ENCODE measurements around the gene SOCS3. TPM values are rescaled to one million over a fixed set of nuclear protein-coding genes. Genes with fewer than 3 reads are reported as not detected.

Gene SOCS3
- total and polyA plus RNA-seq, 2 experiments from 2014 or later: 13.2 to 32.9 TPM

DNA sequence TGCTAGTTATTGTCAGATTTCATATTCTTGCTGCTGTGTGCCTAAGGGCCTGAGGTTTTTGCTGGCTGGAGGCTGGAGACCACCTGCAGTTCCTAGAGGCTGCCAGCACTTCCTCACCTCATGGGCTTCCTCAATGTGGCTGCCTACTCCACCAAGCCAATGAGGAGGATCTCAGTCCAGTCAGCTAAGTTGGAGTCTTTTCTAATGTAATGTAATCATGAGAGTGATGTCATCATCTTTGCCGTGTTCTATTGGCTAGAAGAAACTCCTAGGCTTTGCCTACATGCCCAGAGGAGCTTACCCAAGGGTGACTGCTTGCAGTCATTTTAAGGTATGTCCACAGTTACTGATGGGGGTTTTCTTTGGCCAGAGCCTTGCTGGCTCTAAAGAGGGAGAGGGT lies 53.0 kb downstream of the SOCS3 start (continued):
- TF ChIP-seq, protein P1, sequence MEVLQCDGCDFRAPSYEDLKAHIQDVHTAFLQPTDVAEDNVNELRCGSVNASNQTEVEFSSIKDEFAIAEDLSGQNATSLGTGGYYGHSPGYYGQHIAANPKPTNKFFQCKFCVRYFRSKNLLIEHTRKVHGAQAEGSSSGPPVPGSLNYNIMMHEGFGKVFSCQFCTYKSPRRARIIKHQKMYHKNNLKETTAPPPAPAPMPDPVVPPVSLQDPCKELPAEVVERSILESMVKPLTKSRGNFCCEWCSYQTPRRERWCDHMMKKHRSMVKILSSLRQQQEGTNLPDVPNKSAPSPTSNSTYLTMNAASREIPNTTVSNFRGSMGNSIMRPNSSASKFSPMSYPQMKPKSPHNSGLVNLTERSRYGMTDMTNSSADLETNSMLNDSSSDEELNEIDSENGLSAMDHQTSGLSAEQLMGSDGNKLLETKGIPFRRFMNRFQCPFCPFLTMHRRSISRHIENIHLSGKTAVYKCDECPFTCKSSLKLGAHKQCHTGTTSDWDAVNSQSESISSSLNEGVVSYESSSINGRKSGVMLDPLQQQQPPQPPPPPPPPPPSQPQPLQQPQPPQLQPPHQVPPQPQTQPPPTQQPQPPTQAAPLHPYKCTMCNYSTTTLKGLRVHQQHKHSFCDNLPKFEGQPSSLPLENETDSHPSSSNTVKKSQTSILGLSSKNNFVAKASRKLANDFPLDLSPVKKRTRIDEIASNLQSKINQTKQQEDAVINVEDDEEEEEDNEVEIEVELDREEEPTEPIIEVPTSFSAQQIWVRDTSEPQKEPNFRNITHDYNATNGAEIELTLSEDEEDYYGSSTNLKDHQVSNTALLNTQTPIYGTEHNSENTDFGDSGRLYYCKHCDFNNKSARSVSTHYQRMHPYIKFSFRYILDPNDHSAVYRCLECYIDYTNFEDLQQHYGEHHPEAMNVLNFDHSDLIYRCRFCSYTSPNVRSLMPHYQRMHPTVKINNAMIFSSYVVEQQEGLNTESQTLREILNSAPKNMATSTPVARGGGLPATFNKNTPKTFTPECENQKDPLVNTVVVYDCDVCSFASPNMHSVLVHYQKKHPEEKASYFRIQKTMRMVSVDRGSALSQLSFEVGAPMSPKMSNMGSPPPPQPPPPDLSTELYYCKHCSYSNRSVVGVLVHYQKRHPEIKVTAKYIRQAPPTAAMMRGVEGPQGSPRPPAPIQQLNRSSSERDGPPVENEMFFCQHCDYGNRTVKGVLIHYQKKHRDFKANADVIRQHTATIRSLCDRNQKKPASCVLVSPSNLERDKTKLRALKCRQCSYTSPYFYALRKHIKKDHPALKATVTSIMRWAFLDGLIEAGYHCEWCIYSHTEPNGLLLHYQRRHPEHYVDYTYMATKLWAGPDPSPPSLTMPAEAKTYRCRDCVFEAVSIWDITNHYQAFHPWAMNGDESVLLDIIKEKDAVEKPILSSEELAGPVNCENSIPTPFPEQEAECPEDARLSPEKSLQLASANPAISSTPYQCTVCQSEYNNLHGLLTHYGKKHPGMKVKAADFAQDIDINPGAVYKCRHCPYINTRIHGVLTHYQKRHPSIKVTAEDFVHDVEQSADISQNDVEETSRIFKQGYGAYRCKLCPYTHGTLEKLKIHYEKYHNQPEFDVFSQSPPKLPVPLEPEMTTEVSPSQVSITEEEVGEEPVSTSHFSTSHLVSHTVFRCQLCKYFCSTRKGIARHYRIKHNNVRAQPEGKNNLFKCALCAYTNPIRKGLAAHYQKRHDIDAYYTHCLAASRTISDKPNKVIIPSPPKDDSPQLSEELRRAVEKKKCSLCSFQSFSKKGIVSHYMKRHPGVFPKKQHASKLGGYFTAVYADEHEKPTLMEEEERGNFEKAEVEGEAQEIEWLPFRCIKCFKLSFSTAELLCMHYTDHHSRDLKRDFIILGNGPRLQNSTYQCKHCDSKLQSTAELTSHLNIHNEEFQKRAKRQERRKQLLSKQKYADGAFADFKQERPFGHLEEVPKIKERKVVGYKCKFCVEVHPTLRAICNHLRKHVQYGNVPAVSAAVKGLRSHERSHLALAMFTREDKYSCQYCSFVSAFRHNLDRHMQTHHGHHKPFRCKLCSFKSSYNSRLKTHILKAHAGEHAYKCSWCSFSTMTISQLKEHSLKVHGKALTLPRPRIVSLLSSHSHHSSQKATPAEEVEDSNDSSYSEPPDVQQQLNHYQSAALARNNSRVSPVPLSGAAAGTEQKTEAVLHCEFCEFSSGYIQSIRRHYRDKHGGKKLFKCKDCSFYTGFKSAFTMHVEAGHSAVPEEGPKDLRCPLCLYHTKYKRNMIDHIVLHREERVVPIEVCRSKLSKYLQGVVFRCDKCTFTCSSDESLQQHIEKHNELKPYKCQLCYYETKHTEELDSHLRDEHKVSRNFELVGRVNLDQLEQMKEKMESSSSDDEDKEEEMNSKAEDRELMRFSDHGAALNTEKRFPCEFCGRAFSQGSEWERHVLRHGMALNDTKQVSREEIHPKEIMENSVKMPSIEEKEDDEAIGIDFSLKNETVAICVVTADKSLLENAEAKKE (CRISPR knock-in tag; IDR thresholded peaks at IDR 0.05): no peak
- TF ChIP-seq ZNF331 (CRISPR knock-in tag; IDR thresholded peaks at IDR 0.05; ENCODE audit: low read depth) (no peak), EZH2phosphoT487 (IDR thresholded peaks at IDR 0.05; ENCODE audit: unreplicated experiment) (no peak), ZNF114 (CRISPR knock-in tag; IDR thresholded peaks at IDR 0.05) (no peak), NANOG (IDR thresholded peaks at IDR 0.05; ENCODE audit: borderline replicate concordance) (no peak)

Small RNA genes within 50 kb of the gene (small RNA-seq; reads per million reads assigned to genes)
- gene RF00415 (ENCODE audit: low replicate concordance): not detected
- gene RN7SL236P (ENCODE audit: low replicate concordance): 0.07 reads per million

Other genes starting within 250 kb of the SOCS3 start
- gene TMC6, start 231.3 kb downstream of the SOCS3 start, total RNA-seq (2014; rRNA removed; shearing (Covaris generic)): 56.7 and 72.2 TPM in 2 replicates
- gene TMC6, start 231.3 kb downstream of the SOCS3 start, polyA plus RNA-seq (2016; fragmentation: Nextera tagmentation; extraction: Ambion mirVana): 50.0 and 53.3 TPM in 2 replicates
- gene TMC8, start 229.3 kb downstream of the SOCS3 start, total RNA-seq (2014; rRNA removed; shearing (Covaris generic)): 1.2 and 2.2 TPM in 2 replicates
- 1.3 and 1.8 TPM in 2 replicates for gene TMC8, start 229.3 kb downstream of the SOCS3 start, polyA plus RNA-seq (2016; fragmentation: Nextera tagmentation; extraction: Ambion mirVana)
- not detected in 2 replicates for gene C17orf99, start 213.7 kb downstream of the SOCS3 start, total RNA-seq (2014; rRNA removed; shearing (Covaris generic))
- gene C17orf99, start 213.7 kb downstream of the SOCS3 start, polyA plus RNA-seq (2016; fragmentation: Nextera tagmentation; extraction: Ambion mirVana): not detected in 2 replicates
- 33.0 and 61.6 TPM in 2 replicates for gene SYNGR2, start 191.5 kb downstream of the SOCS3 start, total RNA-seq (2014; rRNA removed; shearing (Covaris generic))
- gene SYNGR2, start 191.5 kb downstream of the SOCS3 start, polyA plus RNA-seq (2016; fragmentation: Nextera tagmentation; extraction: Ambion mirVana): 43.1 and 46.9 TPM in 2 replicates
- 83.7 and 84.4 TPM in 2 replicates for gene TK1, start 173.0 kb downstream of the SOCS3 start, total RNA-seq (2014; rRNA removed; shearing (Covaris generic))
- gene TK1, start 173.0 kb downstream of the SOCS3 start, polyA plus RNA-seq (2016; fragmentation: Nextera tagmentation; extraction: Ambion mirVana): 74.5 and 74.6 TPM in 2 replicates
- gene AFMID, start 172.7 kb downstream of the SOCS3 start, total RNA-seq (2014; rRNA removed; shearing (Covaris generic)): 43.0 and 47.5 TPM in 2 replicates
- gene AFMID, start 172.7 kb downstream of the SOCS3 start, polyA plus RNA-seq (2016; fragmentation: Nextera tagmentation; extraction: Ambion mirVana): 36.8 and 38.0 TPM in 2 replicates
- gene BIRC5, start 145.8 kb downstream of the SOCS3 start, total RNA-seq (2014; rRNA removed; shearing (Covaris generic)): 89.7 and 114 TPM in 2 replicates
- gene BIRC5, start 145.8 kb downstream of the SOCS3 start, polyA plus RNA-seq (2016; fragmentation: Nextera tagmentation; extraction: Ambion mirVana): 111 and 132 TPM in 2 replicates
- not detected in 2 replicates for gene TMEM235, start 128.4 kb downstream of the SOCS3 start, total RNA-seq (2014; rRNA removed; shearing (Covaris generic))
- gene TMEM235, start 128.4 kb downstream of the SOCS3 start, polyA plus RNA-seq (2016; fragmentation: Nextera tagmentation; extraction: Ambion mirVana): not detected in 2 replicates
- 65.8 and 67.1 TPM in 2 replicates for gene PGS1, start 18.6 kb upstream of the SOCS3 start, total RNA-seq (2014; rRNA removed; shearing (Covaris generic))
- 42.5 and 43.9 TPM in 2 replicates for gene PGS1, start 18.6 kb upstream of the SOCS3 start, polyA plus RNA-seq (2016; fragmentation: Nextera tagmentation; extraction: Ambion mirVana)
- gene DNAH17, start 217.3 kb upstream of the SOCS3 start, total RNA-seq (2014; rRNA removed; shearing (Covaris generic)): 0.59 and 1.5 TPM in 2 replicates
- gene DNAH17, start 217.3 kb upstream of the SOCS3 start, polyA plus RNA-seq (2016; fragmentation: Nextera tagmentation; extraction: Ambion mirVana): 2.0 and 2.2 TPM in 2 replicates